ENCODE data around the gene FFAR3. TPM values are rescaled to one million over a fixed set of nuclear protein-coding genes. Genes with fewer than 3 reads are reported as not detected.

The FFAR3 gene
- total and polyA plus RNA-seq, 2 donors (not counting 1 experiment from before 2014, with no cell fraction given) = not detected

GRCh38 chr19:35341006-35341405 is 17.3 kb upstream of the FFAR3 start:
- no peaks in the 10 kb centered on the region for H3K9me3 ChIP-seq (ENCODE audit: control insufficient read depth, insufficient read depth, low read depth, low read length)
- no peak overlapping the region for H3K9ac ChIP-seq (ENCODE audit: insufficient read depth, low read length)
- H3K36me3 ChIP-seq (ENCODE audit: control insufficient read depth, insufficient read depth, low read length) = no peaks in the 10 kb centered on the region
- DNase-seq (ENCODE audit: low read depth in 2 of 2) = no peak
- H4K20me1 ChIP-seq (ENCODE audit: control insufficient read depth, extremely low read depth, insufficient read depth, low read length) = no peaks in the 10 kb centered on the region
- TF ChIP-seq CTCF (conservative IDR thresholded peaks at IDR 0.05 in 1 of 2, IDR thresholded peaks at IDR 0.05 in 1 of 2; ENCODE audit: low read depth in 1 of 2, low read length in 2 of 2) (no peak), EZH2 (IDR thresholded peaks at IDR 0.05; ENCODE audit: low read length, missing control alignments) (no peak)
- H2AFZ ChIP-seq (ENCODE audit: low read length) = no peak overlapping the region
- no peaks in the 10 kb centered on the region for H3K27me3 ChIP-seq (ENCODE audit: control insufficient read depth, insufficient read depth, low read length)
- H3K27ac ChIP-seq (ENCODE audit: insufficient read depth, low read length) = no peak overlapping the region
- H3K4me1 ChIP-seq (ENCODE audit: control insufficient read depth, extremely low read depth, insufficient read depth, low read length) = no peaks in the 10 kb centered on the region
- no peaks in the 10 kb centered on the region for H3K79me2 ChIP-seq (ENCODE audit: control insufficient read depth, insufficient read depth, low read length)
- H3K4me3 ChIP-seq (replicated peaks in 1 of 4; ENCODE audit: control extremely low read depth in 1 of 4, insufficient read depth in 1 of 4, low read depth in 3 of 4, low read length in 4 of 4) = no peak overlapping the region
- H3K4me2 ChIP-seq (ENCODE audit: extremely low read depth, insufficient read depth, low read length) = no peak overlapping the region

- no peaks in the 10 kb centered on the region for H3K27me3 ChIP-seq (ENCODE audit: control insufficient read depth, insufficient read depth, low read length)
- no peak overlapping the region for H3K27ac ChIP-seq (ENCODE audit: insufficient read depth, low read length)
- no peak overlapping the region for H3K4me2 ChIP-seq (ENCODE audit: extremely low read depth, insufficient read depth, low read length)
- H3K4me1 ChIP-seq (ENCODE audit: control insufficient read depth, extremely low read depth, insufficient read depth, low read length) = no peaks in the 10 kb centered on the region
- no peaks in the 10 kb centered on the region for H3K36me3 ChIP-seq (ENCODE audit: control insufficient read depth, insufficient read depth, low read length)
- H3K79me2 ChIP-seq (ENCODE audit: control insufficient read depth, insufficient read depth, low read length) = no peaks in the 10 kb centered on the region
- no peaks in the 10 kb centered on the region for H4K20me1 ChIP-seq (ENCODE audit: control insufficient read depth, extremely low read depth, insufficient read depth, low read length)
- no peak overlapping the region for H2AFZ ChIP-seq (ENCODE audit: low read length)
- no peak for TF ChIP-seq EZH2 (IDR thresholded peaks at IDR 0.05; ENCODE audit: low read length, missing control alignments)
- no peak for DNase-seq (ENCODE audit: low read depth in 2 of 2)
- H3K4me3 ChIP-seq (replicated peaks in 1 of 4; ENCODE audit: control extremely low read depth in 1 of 4, insufficient read depth in 1 of 4, low read depth in 3 of 4, low read length in 4 of 4) = no peak overlapping the region
- H3K9ac ChIP-seq (ENCODE audit: insufficient read depth, low read length) = no peak overlapping the region
- no peaks in the 10 kb centered on the region for H3K9me3 ChIP-seq (ENCODE audit: control insufficient read depth, insufficient read depth, low read depth, low read length)
Observed at GRCh38 chr19:35341565-35342225, 16.6 kb upstream of the FFAR3 start.

- TF ChIP-seq CTCF (conservative IDR thresholded peaks at IDR 0.05 in 1 of 2, IDR thresholded peaks at IDR 0.05 in 1 of 2; ENCODE audit: low read depth in 1 of 2, low read length in 2 of 2) = no peak
- no peak for TF ChIP-seq EZH2 (IDR thresholded peaks at IDR 0.05; ENCODE audit: low read length, missing control alignments)
- no peak overlapping the region for H3K4me2 ChIP-seq (ENCODE audit: extremely low read depth, insufficient read depth, low read length)
- no peaks in the 10 kb centered on the region for H3K36me3 ChIP-seq (ENCODE audit: control insufficient read depth, insufficient read depth, low read length)
- H3K4me3 ChIP-seq (replicated peaks in 1 of 4; ENCODE audit: control extremely low read depth in 1 of 4, insufficient read depth in 1 of 4, low read depth in 3 of 4, low read length in 4 of 4) = no peak overlapping the region
- H3K79me2 ChIP-seq (ENCODE audit: control insufficient read depth, insufficient read depth, low read length) = no peaks in the 10 kb centered on the region
- no peak overlapping the region for H3K27ac ChIP-seq (ENCODE audit: insufficient read depth, low read length)
- no peak overlapping the region for H2AFZ ChIP-seq (ENCODE audit: low read length)
- no peaks in the 10 kb centered on the region for H4K20me1 ChIP-seq (ENCODE audit: control insufficient read depth, extremely low read depth, insufficient read depth, low read length)
- H3K9ac ChIP-seq (ENCODE audit: insufficient read depth, low read length) = no peak overlapping the region
- H3K9me3 ChIP-seq (ENCODE audit: control insufficient read depth, insufficient read depth, low read depth, low read length) = no peaks in the 10 kb centered on the region
- H3K27me3 ChIP-seq (ENCODE audit: control insufficient read depth, insufficient read depth, low read length) = no peaks in the 10 kb centered on the region
- no peak for DNase-seq (ENCODE audit: low read depth in 2 of 2)
- H3K4me1 ChIP-seq (ENCODE audit: control insufficient read depth, extremely low read depth, insufficient read depth, low read length) = no peaks in the 10 kb centered on the region
Observed at GRCh38 chr19:35342430-35342829, 15.8 kb upstream of the FFAR3 start.
